Muscle of leg (tissue), 11 donors: Measurements from ENCODE around the gene KRTAP5-1. TPM values are rescaled to one million over a fixed set of nuclear protein-coding genes. Genes with fewer than 3 reads are reported as not detected.
"Not testable (repeated sequence)": the region's sequence is repeated elsewhere in the genome, so short reads cannot be mapped to it uniquely, and the experiment has no call there.

ENCODE experiments used
- DNase-seq: peaks from one replicate; pipeline ENCODE4 v3.0.0; 2013
- H3K27ac ChIP-seq: one replicate; pipeline ENCODE4 v1.5.1; 2013; ENCODE audit warnings: mild to moderate bottlenecking, low read length, control low read depth
- H3K27me3 ChIP-seq: one replicate; pipeline ENCODE4 v1.6.1; 2013; ENCODE audit warnings: low read length; ENCODE audit not compliant: control insufficient read depth, insufficient read depth
- H3K36me3 ChIP-seq: one replicate; pipeline ENCODE4 v1.6.1; 2013; ENCODE audit warnings: low read length; ENCODE audit not compliant: control insufficient read depth, insufficient read depth
- H3K4me1 ChIP-seq: one replicate; pipeline ENCODE4 v1.6.1; 2013; ENCODE audit warnings: low read length; ENCODE audit not compliant: control insufficient read depth, insufficient read depth
- H3K4me3 ChIP-seq: one replicate; pipeline ENCODE4 v1.5.1; 2013; ENCODE audit warnings: low read length, control low read depth
- H3K9me3 ChIP-seq: replicated peaks from 2 replicates; pipeline ENCODE4 v1.6.1; 2013; ENCODE audit warnings: low read depth, low read length; ENCODE audit not compliant: control insufficient read depth
- WGBS: methylation state at CpG from one replicate; pipeline ENCODE4 v1.1.5; 2013; ENCODE audit warnings: missing lambda C conversion rate; ENCODE audit not compliant: insufficient coverage; 5-methylcytosine and 5-hydroxymethylcytosine counted together
- polyA plus RNA-seq, 8 donors: library from polyadenylated mRNA; unstranded; fragments of 120-200 nt; gene quantifications; one replicate each; pipeline versions ENCODE4 v1.2.1 to v1.2.3, GENCODE V29; 2013; ENCODE audit warnings: inconsistent platforms in 1 of 8, low replicate concordance in 1 of 8; ENCODE audit not compliant: insufficient read length in 8 of 8, insufficient read depth in 1 of 8
- total RNA-seq: library from RNA; stranded (reverse); fragments of 120-200 nt; gene quantifications from one replicate; pipeline ENCODE4 v1.2.4, GENCODE V29; 2013

KRTAP5-1 gene
- total and polyA plus RNA-seq, 9 donors: 0.26 to 0.97 (median 0.54) TPM; not detected in 1

DNA sequence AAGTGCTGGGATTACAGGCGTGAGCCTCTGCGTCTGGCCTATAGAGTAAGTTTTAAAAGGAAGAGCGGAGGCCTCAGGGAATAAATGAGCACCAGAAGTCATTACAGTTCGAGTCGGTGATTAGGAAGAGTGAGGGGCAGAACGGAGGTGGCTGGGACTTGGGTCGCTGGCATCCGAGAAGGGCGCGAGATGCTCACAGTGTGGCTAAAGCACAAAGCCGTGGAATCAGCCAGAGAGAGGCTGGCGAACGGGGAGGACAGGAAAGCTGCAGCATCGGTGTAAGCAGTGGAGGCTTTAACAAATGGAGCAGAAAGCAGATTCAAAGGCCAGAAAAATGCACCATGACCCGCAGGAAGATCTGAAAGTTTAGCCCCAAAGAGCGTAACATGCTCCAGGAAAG is 39.5 kb upstream of the KRTAP5-1 start:
- WGBS: 64% methylated on average over 16 of the region's 16 CpGs
- peaks cover 7% of the 10 kb centered on the region for H3K4me1 ChIP-seq
- no peak overlapping the region for H3K27ac ChIP-seq
- no peak for DNase-seq
- H3K27me3 ChIP-seq: peaks cover 19% of the 10 kb centered on the region
- no peaks in the 10 kb centered on the region for H3K9me3 ChIP-seq
- H3K36me3 ChIP-seq: no peaks in the 10 kb centered on the region
- no peak overlapping the region for H3K4me3 ChIP-seq

GRCh38 chr11:1623716-1624115 is 38.6 kb upstream of the KRTAP5-1 start:
- H3K27me3 ChIP-seq: peaks cover 15% of the 10 kb centered on the region
- 73% methylated on average over 6 of the region's 9 CpGs for WGBS
- H3K4me1 ChIP-seq: no peaks in the 10 kb centered on the region
- no peaks in the 10 kb centered on the region for H3K9me3 ChIP-seq
- DNase-seq: no peak
- H3K4me3 ChIP-seq: no peak overlapping the region
- no peaks in the 10 kb centered on the region for H3K36me3 ChIP-seq
- no peak overlapping the region for H3K27ac ChIP-seq

- H3K27me3 ChIP-seq: peaks cover 17% of the 10 kb centered on the region
- no peaks in the 10 kb centered on the region for H3K9me3 ChIP-seq
- no CpG with 5 or more reads among the region's 1 CpG for WGBS
- DNase-seq: no peak
- H3K4me3 ChIP-seq: no peak within 1 kb of the TSS
- H3K4me1 ChIP-seq: no peaks in the 10 kb centered on the region
- no peaks in the 10 kb centered on the region for H3K36me3 ChIP-seq
- no peak within 1 kb of the TSS for H3K27ac ChIP-seq
These were observed 37.0 kb upstream of the KRTAP5-1 start, which contains the start of gene KRTAP5-4 for GRCh38 chr11:1622086-1622485. Gene KRTAP5-4, minus strand, starts transcription at chr11:1622138. Its CDS starts 45 bp downstream, at chr11:1622093.

- no peak overlapping the region for H3K27ac ChIP-seq
- no peaks in the 10 kb centered on the region for H3K4me1 ChIP-seq
- H3K36me3 ChIP-seq: no peaks in the 10 kb centered on the region
- 23% methylated on average over 3 of the region's 10 CpGs for WGBS
- H3K9me3 ChIP-seq: no peaks in the 10 kb centered on the region
- peaks cover 26% of the 10 kb centered on the region for H3K27me3 ChIP-seq
- no peak overlapping the region for H3K4me3 ChIP-seq
- DNase-seq: no peak
These were observed 34.4 kb upstream of the KRTAP5-1 start for GRCh38 chr11:1619449-1619848.

DNA sequence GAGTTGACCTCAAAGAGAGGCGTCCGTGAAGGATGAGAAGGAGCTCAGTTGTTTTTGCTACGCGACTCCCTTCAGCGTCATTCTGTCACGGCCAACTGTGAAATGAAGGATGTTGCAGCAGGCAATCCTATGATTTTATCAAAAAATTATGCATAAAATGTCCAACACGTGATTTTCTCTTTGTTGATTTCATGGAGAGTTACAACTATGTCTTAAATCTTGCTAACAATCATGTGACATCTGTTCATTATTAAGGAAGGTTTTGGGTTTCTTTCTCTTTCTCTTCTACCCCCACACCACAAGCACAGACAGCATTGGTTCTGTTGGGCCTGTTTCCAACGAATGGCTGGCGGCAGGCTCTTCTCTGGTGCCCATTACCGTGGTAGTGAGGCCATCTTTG is 33.1 kb upstream of the KRTAP5-1 start:
- Histone ChIP-seq H3K27me3 (peaks cover 24% of the 10 kb centered on the region), H3K27ac (no peak overlapping the region), H3K9me3 (no peaks in the 10 kb centered on the region), H3K36me3 (no peaks in the 10 kb centered on the region), H3K4me1 (no peaks in the 10 kb centered on the region), H3K4me3 (no peak overlapping the region)
- WGBS: 52% methylated on average over 4 of the region's 10 CpGs
- DNase-seq: no peak

DNA sequence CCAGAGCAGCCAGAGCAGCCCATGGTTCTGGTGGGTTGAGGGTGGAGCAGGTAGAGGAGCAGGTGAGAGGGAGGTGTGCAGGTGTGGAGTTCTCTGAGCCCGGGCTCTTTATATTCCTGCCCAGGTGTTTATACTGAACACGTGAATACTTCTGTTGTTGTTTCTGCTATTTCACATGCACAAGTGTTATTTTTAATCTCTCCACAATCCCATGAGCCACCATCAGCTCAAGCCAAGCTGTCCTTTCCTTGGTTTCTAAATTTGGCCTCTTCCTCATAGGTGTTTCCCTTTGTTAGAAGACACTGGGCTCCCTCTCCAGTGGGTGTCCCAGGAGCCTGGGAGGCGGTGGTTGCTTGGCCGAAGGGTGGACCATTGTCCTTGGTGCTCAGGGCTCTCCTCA is 23.3 kb upstream of the KRTAP5-1 start, which contains the start of gene KRTAP5-3:
Gene KRTAP5-3 (minus strand): TSS at position 101 of the 400 bp plus-strand sequence. CDS start 78 bp downstream, at position 23.
- H3K36me3 ChIP-seq: no peaks in the 10 kb centered on the region
- no peak within 1 kb of the TSS for H3K27ac ChIP-seq
- no peak within 1 kb of the TSS for H3K4me3 ChIP-seq
- H3K27me3 ChIP-seq: peaks cover 24% of the 10 kb centered on the region
- 60% methylated on average over 1 of the region's 4 CpGs for WGBS
- H3K4me1 ChIP-seq: peaks cover 2% of the 10 kb centered on the region
- no peaks in the 10 kb centered on the region for H3K9me3 ChIP-seq
- DNase-seq: no peak

- not testable (repeated sequence) for H3K27ac ChIP-seq, H3K9me3 ChIP-seq, H3K4me3 ChIP-seq, DNase-seq, H3K36me3 ChIP-seq, H3K4me1 ChIP-seq
- 68% methylated on average over 2 of the region's 5 CpGs for WGBS
- H3K27me3 ChIP-seq: peaks cover 24% of the 10 kb centered on the region
These were observed 22.8 kb upstream of the KRTAP5-1 start for GRCh38 chr11:1607901-1608300.

GRCh38 chr11:1607156-1607845 is 22.2 kb upstream of the KRTAP5-1 start:
- DNase-seq, H3K9me3 ChIP-seq, H3K4me3 ChIP-seq, H3K4me1 ChIP-seq, H3K36me3 ChIP-seq, H3K27ac ChIP-seq: not testable (repeated sequence)
- 21% methylated on average over 18 of the region's 18 CpGs for WGBS
- peaks cover 24% of the 10 kb centered on the region for H3K27me3 ChIP-seq

GRCh38 chr11:1605923-1606322 is 20.8 kb upstream of the KRTAP5-1 start:
- peaks cover 24% of the 10 kb centered on the region for H3K27me3 ChIP-seq
- not testable (repeated sequence) for H3K36me3 ChIP-seq, H3K4me1 ChIP-seq, H3K4me3 ChIP-seq, H3K27ac ChIP-seq, DNase-seq, H3K9me3 ChIP-seq
- WGBS: 93% methylated on average over 10 of the region's 13 CpGs

GRCh38 chr11:1604711-1605110 is 19.6 kb upstream of the KRTAP5-1 start:
- DNase-seq: no peak
- H3K4me1 ChIP-seq: peaks cover 2% of the 10 kb centered on the region
- H3K4me3 ChIP-seq: no peak overlapping the region
- 76% methylated on average over 7 of the region's 7 CpGs for WGBS
- H3K36me3 ChIP-seq: no peaks in the 10 kb centered on the region
- peaks cover 27% of the 10 kb centered on the region for H3K27me3 ChIP-seq
- H3K9me3 ChIP-seq: no peaks in the 10 kb centered on the region
- H3K27ac ChIP-seq: no peak overlapping the region
